Effector memory CD8-positive, alpha-beta T cell (primary cell): ENCODE data around the gene ASMTL.
"Not testable (repeated sequence)": the region's sequence is repeated elsewhere in the genome, so short reads cannot be mapped to it uniquely, and the experiment has no call there.

Experiments used
- ATAC-seq: fragments of 150-1000 bp; cut with Tn5 transposase; replicated peaks from 2 replicates; pipeline ENCODE4 v1.10.0; 2021; ENCODE audit warnings: mild to moderate bottlenecking, moderate library complexity
- DNase-seq, 3 experiments: peaks; one replicate each; pipeline ENCODE4 v3.0.0; 2021
- H3K27ac Mint-ChIP-seq, 2 donors: one replicate each; pipeline ENCODE4 v1.8.0; 2022; ENCODE audit warnings: mild to moderate bottlenecking in 2 of 2, mixed read lengths in 2 of 2, moderate library complexity in 2 of 2
- H3K27me3 Mint-ChIP-seq, 2 donors: one replicate each; pipeline ENCODE4 v1.8.0; 2022; ENCODE audit warnings: mixed read lengths in 2 of 2
- H3K36me3 Mint-ChIP-seq: one replicate; pipeline ENCODE4 v1.8.0; 2022; ENCODE audit warnings: mild to moderate bottlenecking, moderate library complexity, mixed read lengths; ENCODE audit not compliant: insufficient read depth
- H3K4me1 Mint-ChIP-seq, 2 donors: one replicate each; pipeline ENCODE4 v1.8.0; 2022; ENCODE audit warnings: low read depth in 2 of 2, mixed read lengths in 2 of 2
- H3K4me3 Mint-ChIP-seq, 2 donors: one replicate each; pipeline ENCODE4 v1.8.0; 2022; ENCODE audit warnings: mild to moderate bottlenecking in 2 of 2, mixed read lengths in 2 of 2, moderate library complexity in 2 of 2
- H3K9me3 Mint-ChIP-seq, 2 donors: one replicate each; pipeline ENCODE4 v1.8.0; 2022; ENCODE audit warnings: mixed read lengths in 2 of 2

ASMTL gene

GRCh38 chrX:1488141-1488540 is 35.4 kb upstream of the ASMTL start:
- no peak for ATAC-seq
- Mint-ChIP-seq H3K4me1 (peaks cover 24 to 33% of the 10 kb centered on the region in 2 donors), H3K27ac (peak overlapping the region; percentile 38 to 73), H3K9me3 (peaks cover 4 to 11% of the 10 kb centered on the region in 2 donors), H3K27me3 (no peaks in the 10 kb centered on the region), H3K36me3 (peaks cover 74% of the 10 kb centered on the region), H3K4me3 (no peak overlapping the region)
- no peak for DNase-seq

GRCh38 chrX:1487401-1487800 is 34.7 kb upstream of the ASMTL start:
- Mint-ChIP-seq H3K4me3 (no peak overlapping the region), H3K27ac (peak overlapping the region; percentile 31 to 35), H3K4me1 (peaks cover 20 to 34% of the 10 kb centered on the region in 2 donors), H3K27me3 (no peaks in the 10 kb centered on the region), H3K9me3 (peaks cover 4 to 11% of the 10 kb centered on the region in 2 donors), H3K36me3 (peaks cover 75% of the 10 kb centered on the region)
- ATAC-seq (no peak), DNase-seq (no peak)

DNA sequence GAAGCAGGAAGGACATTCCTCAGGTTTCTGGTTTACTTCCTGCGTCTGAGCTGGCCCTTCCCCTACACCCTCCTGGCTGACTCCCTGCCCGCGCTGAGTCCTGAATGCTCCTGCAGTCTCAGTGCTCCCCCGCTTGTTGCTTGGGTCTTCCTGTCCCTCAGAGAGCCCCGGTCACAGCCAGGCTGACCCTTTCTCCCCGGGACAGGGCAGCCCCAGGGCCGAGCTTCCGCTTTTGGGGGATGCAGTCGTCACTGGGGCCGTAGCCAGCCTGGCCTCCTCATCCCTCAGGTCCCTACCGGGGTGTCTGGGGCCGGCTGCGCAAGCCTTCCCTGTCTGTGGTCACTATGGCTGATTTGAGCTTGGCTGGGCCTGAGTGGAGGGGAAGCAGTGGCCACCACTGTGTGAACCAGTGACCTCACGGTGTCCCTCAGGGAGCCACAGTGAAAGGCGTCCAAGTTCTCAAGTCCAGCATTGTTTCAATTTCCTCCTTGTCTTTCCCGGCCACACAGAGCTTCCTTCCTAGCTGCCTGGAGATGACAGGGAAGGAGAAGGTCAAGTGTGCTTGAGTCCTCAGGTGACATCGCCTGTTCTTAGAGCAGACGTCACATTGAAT is 34.1 kb upstream of the ASMTL start:
- Mint-ChIP-seq H3K4me1 (peaks cover 21 to 39% of the 10 kb centered on the region in 2 donors), H3K27ac (peak overlapping the region; percentile 31 to 35), H3K36me3 (peaks cover 75% of the 10 kb centered on the region), H3K27me3 (no peaks in the 10 kb centered on the region), H3K4me3 (no peak overlapping the region), H3K9me3 (peaks cover 3 to 8% of the 10 kb centered on the region in 2 donors)
- ATAC-seq (no peak), DNase-seq (no peak)

DNA sequence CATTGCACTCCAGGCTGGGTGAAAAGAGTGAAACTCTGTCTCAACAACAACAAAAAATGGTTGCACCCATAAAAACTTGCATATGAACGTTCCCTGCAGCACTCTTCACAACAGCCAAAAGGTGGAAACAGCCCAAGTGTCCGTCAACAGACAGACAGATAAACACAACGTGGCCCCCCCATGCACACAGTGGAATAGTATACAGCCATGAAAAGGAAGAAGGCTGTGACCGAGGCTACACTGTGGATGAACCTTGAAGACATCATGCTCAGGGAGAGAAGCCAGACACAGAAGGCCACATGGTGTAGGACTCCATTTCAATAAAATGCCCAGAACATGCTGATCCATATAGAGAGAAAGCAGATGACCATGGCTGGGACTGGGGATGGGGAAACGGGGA is 33.5 kb upstream of the ASMTL start:
- no peak for DNase-seq
- H3K27me3 Mint-ChIP-seq: no peaks in the 10 kb centered on the region
- peak overlapping the region; percentile 31 to 57 for H3K27ac Mint-ChIP-seq
- peaks cover 75% of the 10 kb centered on the region for H3K36me3 Mint-ChIP-seq
- no peak for ATAC-seq
- H3K4me1 Mint-ChIP-seq: peaks cover 24 to 45% of the 10 kb centered on the region in 2 donors
- peaks cover 0 to under 1% of the 10 kb centered on the region in 2 donors for H3K9me3 Mint-ChIP-seq
- H3K4me3 Mint-ChIP-seq: no peak overlapping the region

GRCh38 chrX:1485033-1485432 is 32.3 kb upstream of the ASMTL start:
- no peak overlapping the region for H3K27ac Mint-ChIP-seq
- peaks cover 33 to 56% of the 10 kb centered on the region in 2 donors for H3K4me1 Mint-ChIP-seq
- peaks cover 85% of the 10 kb centered on the region for H3K36me3 Mint-ChIP-seq
- no peaks in the 10 kb centered on the region for H3K27me3 Mint-ChIP-seq
- DNase-seq: no peak
- no peak overlapping the region for H3K4me3 Mint-ChIP-seq
- no peak for ATAC-seq
- H3K9me3 Mint-ChIP-seq: no peaks in the 10 kb centered on the region

DNA sequence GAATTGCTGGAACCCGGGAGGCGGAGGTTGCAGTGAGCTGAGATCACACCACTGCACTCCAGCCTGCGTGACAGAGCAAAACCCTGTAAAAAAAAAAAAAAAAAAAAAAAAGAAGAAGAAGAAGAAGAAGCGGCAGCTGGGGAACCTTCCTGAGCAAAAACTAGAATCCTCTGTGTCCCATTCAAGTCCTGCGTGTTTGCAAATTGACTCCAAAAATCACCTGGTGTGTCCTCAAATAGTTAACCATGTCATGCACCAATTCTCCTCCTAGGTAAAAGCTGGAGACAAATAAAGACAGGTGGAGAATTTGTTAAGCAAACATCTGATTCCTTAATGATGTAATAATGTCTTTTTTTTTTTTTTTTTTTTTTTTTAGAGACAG is 31.9 kb upstream of the ASMTL start:
- H3K27ac Mint-ChIP-seq: peak overlapping the region; percentile 94 to 98
- peaks cover 88% of the 10 kb centered on the region for H3K36me3 Mint-ChIP-seq
- ATAC-seq (no peak), DNase-seq (no peak)
- H3K4me1 Mint-ChIP-seq: peaks cover 37 to 60% of the 10 kb centered on the region in 2 donors
- no peaks in the 10 kb centered on the region for H3K9me3 Mint-ChIP-seq
- no peaks in the 10 kb centered on the region for H3K27me3 Mint-ChIP-seq
- H3K4me3 Mint-ChIP-seq: no peak overlapping the region

DNA sequence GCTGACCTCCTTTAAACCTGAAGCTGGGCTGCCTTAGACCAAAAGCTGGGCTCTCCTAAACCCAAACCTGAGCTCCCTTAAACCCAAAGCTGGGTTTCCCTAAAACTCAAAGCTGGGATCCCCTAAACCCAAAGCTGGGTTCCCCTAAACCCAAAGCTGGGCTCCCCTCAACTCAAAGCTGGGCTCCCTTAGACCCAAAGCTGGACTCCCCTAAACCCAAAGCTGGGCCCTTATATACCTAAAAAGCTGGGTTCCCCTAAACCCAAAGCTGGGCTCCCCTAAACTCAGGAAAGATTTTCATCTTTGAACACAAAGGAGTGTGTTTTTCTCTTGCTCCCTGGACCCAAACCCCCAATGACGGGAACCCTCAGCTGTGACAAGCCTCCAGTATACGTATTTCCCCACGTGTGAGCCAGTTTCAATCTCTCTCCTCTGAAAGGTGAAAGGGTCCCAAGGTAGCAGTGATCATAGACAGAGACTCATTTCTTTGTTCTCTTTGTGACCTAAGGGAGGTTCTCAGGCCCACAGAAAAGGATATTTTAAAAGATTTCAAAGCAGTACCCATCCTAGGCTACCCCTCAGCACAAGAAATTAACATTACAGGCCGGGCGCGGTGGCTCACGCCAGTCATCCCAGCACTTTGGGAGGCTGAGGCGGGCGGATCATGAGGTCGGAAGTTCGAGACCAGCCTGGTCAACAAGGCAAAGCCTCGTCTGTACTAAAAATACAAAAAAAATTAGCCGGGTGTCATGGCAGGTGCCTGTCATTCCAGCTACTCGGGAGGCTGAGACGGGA is 31.3 kb upstream of the ASMTL start:
- peaks cover 88% of the 10 kb centered on the region for H3K36me3 Mint-ChIP-seq
- H3K27me3 Mint-ChIP-seq: no peaks in the 10 kb centered on the region
- peaks cover 0 to 6% of the 10 kb centered on the region in 2 donors for H3K9me3 Mint-ChIP-seq
- H3K27ac Mint-ChIP-seq: peak overlapping the region; percentile 94 to 98
- H3K4me1 Mint-ChIP-seq: peaks cover 43 to 66% of the 10 kb centered on the region in 2 donors
- H3K4me3 Mint-ChIP-seq: peak overlapping the region; percentile 43 to 54
- no peak for ATAC-seq
- DNase-seq: peak in 1 of 3 experiments; percentile 17

DNA sequence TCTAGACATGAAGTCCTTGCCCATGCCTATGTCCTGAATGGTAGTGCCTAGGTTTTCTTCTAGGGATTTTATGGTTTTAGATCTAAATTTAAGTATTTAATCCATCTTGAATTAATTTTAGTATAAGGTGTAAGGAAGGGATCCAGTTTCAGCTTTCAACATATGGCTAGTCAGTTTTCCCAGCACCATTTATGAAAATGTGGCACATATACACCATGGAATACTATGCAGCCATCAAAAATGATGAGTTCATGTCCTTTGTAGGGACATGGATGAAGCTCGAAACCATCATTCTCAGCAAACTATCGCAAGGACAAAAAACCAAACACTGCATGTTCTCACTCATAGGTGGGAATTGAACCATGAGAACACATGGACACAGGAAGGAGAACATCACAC is 29.8 kb upstream of the ASMTL start:
- Mint-ChIP-seq H3K36me3 (peaks cover 84% of the 10 kb centered on the region), H3K4me3 (peak overlapping the region; percentile 80 to 83), H3K4me1 (peaks cover 54 to 72% of the 10 kb centered on the region in 2 donors), H3K27ac (peak overlapping the region; percentile 96 to 98)
- not testable (repeated sequence) for H3K9me3 Mint-ChIP-seq, ATAC-seq, H3K27me3 Mint-ChIP-seq, DNase-seq

DNA sequence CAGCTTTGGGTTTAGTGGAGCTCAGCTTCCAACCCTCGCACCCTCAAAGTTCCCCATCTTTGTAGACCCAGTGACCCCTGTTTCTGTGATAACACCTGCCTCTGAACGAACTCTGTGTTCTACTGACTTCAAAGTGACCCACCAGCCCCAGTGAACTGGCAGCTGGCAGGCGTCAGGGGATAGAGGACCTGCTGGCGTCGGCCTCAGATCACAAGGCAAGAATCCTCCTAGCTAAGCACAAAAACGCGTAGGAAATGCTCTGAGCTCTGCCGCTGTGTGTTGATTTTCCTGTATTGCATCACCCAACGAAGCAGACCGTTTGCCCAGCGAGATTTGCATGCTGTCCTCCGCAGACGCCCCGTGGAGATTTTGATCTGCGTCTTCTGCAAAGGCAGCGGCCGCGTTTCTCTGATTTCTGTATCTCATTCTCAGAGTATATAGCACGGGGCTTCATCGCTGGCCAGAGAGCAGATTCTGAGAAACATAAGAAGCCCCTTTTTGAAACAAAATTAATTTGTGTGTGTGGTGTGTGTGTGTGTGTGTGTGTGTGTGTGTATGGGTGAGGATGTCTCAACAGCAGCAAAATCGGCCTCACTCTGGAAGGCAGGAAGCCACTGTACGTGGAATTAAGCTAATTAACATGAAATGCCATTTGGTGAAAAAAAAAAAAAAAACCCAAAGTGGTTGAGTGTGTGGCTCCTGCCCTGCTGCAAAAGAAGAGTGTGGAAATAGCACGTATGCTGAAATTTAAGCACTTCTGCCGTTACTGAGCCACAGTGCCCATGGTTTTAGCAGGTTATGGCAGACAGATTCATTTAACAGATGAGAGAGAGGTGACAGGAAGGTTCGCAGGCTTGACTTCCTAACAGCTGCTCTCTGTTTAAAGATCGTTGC is 29.2 kb upstream of the ASMTL start:
- H3K4me1 Mint-ChIP-seq: peaks cover 55 to 72% of the 10 kb centered on the region in 2 donors
- peak; percentile 68 to 82 (median 68) for DNase-seq

GRCh38 chrX:1480082-1480785 is 27.5 kb upstream of the ASMTL start:
- Mint-ChIP-seq H3K4me3 (peak overlapping the region; percentile 80 to 83), H3K36me3 (peaks cover 73% of the 10 kb centered on the region)

More for the DNA sequence above, 29.2 kb upstream of the ASMTL start:
- Mint-ChIP-seq H3K27me3 (no peaks in the 10 kb centered on the region), H3K27ac (peak overlapping the region; percentile 96 to 98), H3K36me3 (peaks cover 79% of the 10 kb centered on the region), H3K4me3 (peak overlapping the region; percentile 80 to 83), H3K9me3 (peaks cover 0 to 7% of the 10 kb centered on the region in 2 donors)
- ATAC-seq: peak; percentile 80

GRCh38 chrX:1477801-1478458 is 25.2 kb upstream of the ASMTL start:
- Mint-ChIP-seq H3K36me3 (peaks cover 71% of the 10 kb centered on the region), H3K9me3 (peaks cover 13 to 35% of the 10 kb centered on the region in 2 donors), H3K27ac (peak overlapping the region; percentile 96 to 98), H3K4me3 (peak overlapping the region; percentile 35 to 39), H3K4me1 (peaks cover 74 to 85% of the 10 kb centered on the region in 2 donors), H3K27me3 (no peaks in the 10 kb centered on the region)
- no peak for ATAC-seq
- DNase-seq: peak in 1 of 3 experiments; percentile 5

More at GRCh38 chrX:1480082-1480785, 27.5 kb upstream of the ASMTL start:
- Mint-ChIP-seq H3K27me3 (no peaks in the 10 kb centered on the region), H3K9me3 (peaks cover 0 to 12% of the 10 kb centered on the region in 2 donors), H3K4me1 (peaks cover 64 to 79% of the 10 kb centered on the region in 2 donors), H3K27ac (peak overlapping the region; percentile 96 to 98)
- ATAC-seq (peak; percentile 7), DNase-seq (peak in 1 of 3 experiments; percentile 13)

DNA sequence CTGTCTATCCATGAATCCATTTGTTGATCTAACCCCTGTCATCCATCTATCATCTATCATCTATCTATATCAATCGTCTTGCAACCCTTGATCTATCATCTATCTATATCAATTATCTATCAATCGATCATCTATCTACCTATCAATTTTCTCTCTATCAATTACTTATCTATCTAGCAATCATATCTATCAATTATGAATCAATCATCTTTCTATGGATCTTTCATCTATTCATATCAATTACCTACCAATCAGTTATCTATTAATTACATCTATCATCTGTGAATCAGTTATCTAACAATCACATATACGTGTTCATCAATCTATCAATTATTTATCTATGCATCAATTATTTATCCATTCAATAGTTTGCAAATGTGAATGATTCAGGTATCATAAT is 24.5 kb upstream of the ASMTL start:
- Mint-ChIP-seq H3K4me1 (peaks cover 76 to 87% of the 10 kb centered on the region in 2 donors), H3K36me3 (peaks cover 66% of the 10 kb centered on the region), H3K27me3 (no peaks in the 10 kb centered on the region), H3K9me3 (peaks cover 16 to 38% of the 10 kb centered on the region in 2 donors), H3K27ac (peak overlapping the region; percentile 96 to 98), H3K4me3 (peak overlapping the region; percentile 35 to 39)
- ATAC-seq (no peak), DNase-seq (no peak)
